ENCODE data around the gene SP6.

DNA sequence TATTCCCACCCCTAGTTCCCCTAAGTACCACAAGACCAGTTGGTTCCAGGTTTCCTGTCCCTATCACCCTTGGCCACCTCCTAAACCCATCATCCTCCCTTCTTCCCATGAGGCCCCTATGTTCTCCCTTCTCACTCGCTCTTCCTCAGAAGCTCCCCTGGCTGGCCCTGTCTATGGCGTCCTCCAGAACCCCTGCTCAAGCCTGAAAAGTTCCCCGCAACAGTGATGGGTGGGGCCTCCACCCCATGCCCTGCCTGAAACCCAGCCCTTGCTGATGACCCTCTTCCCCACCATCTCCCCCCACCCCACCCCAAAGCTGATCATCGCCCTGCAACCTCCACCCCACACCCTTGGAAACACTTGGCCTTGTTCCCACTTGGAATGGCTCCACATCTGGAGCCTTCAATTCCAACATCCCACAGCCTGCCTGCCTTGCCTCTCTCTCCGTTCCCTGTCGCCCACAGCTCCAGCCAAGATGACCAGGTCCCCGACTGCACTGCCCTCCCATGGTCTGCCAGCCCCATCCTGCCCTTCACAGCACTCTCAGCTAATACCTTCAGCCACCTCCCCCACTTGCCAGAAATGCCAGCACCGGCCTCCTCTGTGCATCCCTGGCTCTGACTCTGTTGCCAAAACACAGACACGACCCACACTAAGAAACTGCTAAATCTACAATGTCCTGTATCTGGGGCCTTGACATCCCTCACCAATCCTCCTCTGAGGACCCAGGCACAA, 39.9 kb downstream of the SP6 start:
- TF ChIP-seq, protein P1, sequence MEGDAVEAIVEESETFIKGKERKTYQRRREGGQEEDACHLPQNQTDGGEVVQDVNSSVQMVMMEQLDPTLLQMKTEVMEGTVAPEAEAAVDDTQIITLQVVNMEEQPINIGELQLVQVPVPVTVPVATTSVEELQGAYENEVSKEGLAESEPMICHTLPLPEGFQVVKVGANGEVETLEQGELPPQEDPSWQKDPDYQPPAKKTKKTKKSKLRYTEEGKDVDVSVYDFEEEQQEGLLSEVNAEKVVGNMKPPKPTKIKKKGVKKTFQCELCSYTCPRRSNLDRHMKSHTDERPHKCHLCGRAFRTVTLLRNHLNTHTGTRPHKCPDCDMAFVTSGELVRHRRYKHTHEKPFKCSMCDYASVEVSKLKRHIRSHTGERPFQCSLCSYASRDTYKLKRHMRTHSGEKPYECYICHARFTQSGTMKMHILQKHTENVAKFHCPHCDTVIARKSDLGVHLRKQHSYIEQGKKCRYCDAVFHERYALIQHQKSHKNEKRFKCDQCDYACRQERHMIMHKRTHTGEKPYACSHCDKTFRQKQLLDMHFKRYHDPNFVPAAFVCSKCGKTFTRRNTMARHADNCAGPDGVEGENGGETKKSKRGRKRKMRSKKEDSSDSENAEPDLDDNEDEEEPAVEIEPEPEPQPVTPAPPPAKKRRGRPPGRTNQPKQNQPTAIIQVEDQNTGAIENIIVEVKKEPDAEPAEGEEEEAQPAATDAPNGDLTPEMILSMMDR (IDR thresholded peaks at IDR 0.05; ENCODE audit: low read depth, low read length), result no peak
- TF ChIP-seq EZH2phosphoT487 (IDR thresholded peaks at IDR 0.05; ENCODE audit: low read depth), result no peak

Data from OCI-LY3 (cell line).